ENCODE measurements around the gene BEST1.

BEST1 gene

DNA sequence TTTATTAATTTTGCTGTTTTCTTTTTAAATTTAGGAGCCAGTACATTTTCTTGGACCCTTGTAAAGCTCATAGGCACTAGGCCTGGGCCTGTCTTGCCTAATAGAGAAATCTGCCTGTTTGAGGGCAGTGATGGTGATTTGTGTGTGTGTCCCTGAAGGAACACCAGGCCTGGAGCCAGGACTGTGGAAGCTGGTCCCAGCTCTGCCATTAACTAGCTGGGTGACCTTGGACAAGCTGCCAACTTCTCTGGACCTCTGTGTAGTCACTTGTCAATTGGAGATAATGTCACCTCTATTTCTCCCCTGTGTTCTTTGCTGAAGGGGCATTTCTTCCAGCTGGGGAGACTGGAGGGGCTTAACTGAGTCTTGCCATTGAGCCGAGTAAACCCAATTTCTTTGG, 33.3 kb downstream of the BEST1 start:
- TF ChIP-seq EGR1 (IDR thresholded peaks at IDR 0.05) (no peak), FOXM1 (IDR thresholded peaks at IDR 0.05; ENCODE audit: borderline replicate concordance, low read depth) (no peak), USF1 (IDR thresholded peaks at IDR 0.05) (no peak), ZBTB7A (IDR thresholded peaks at IDR 0.05; ENCODE audit: low read depth) (no peak), TCF12 (IDR thresholded peaks at IDR 0.05; ENCODE audit: low read depth) (no peak), YY1 (IDR thresholded peaks at IDR 0.05; ENCODE audit: low read depth) (no peak), EP300 (IDR thresholded peaks at IDR 0.05; ENCODE audit: borderline replicate concordance) (no peak), NFIC (IDR thresholded peaks at IDR 0.05) (no peak), MAX (IDR thresholded peaks at IDR 0.05) (no peak), CREB1 (IDR thresholded peaks at IDR 0.05; ENCODE audit: low read depth) (no peak), CEBPB (IDR thresholded peaks at IDR 0.05) (no peak), TEAD4 (IDR thresholded peaks at IDR 0.05) (no peak), RAD21 (IDR thresholded peaks at IDR 0.05; ENCODE audit: low read depth) (no peak), TAF1 (IDR thresholded peaks at IDR 0.05; ENCODE audit: low read depth) (no peak)
- TF ChIP-seq, protein P1, sequence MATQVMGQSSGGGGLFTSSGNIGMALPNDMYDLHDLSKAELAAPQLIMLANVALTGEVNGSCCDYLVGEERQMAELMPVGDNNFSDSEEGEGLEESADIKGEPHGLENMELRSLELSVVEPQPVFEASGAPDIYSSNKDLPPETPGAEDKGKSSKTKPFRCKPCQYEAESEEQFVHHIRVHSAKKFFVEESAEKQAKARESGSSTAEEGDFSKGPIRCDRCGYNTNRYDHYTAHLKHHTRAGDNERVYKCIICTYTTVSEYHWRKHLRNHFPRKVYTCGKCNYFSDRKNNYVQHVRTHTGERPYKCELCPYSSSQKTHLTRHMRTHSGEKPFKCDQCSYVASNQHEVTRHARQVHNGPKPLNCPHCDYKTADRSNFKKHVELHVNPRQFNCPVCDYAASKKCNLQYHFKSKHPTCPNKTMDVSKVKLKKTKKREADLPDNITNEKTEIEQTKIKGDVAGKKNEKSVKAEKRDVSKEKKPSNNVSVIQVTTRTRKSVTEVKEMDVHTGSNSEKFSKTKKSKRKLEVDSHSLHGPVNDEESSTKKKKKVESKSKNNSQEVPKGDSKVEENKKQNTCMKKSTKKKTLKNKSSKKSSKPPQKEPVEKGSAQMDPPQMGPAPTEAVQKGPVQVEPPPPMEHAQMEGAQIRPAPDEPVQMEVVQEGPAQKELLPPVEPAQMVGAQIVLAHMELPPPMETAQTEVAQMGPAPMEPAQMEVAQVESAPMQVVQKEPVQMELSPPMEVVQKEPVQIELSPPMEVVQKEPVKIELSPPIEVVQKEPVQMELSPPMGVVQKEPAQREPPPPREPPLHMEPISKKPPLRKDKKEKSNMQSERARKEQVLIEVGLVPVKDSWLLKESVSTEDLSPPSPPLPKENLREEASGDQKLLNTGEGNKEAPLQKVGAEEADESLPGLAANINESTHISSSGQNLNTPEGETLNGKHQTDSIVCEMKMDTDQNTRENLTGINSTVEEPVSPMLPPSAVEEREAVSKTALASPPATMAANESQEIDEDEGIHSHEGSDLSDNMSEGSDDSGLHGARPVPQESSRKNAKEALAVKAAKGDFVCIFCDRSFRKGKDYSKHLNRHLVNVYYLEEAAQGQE (IDR thresholded peaks at IDR 0.05; ENCODE audit: low read depth), result no peak

GRCh38 chr11:61985869-61986268, 35.7 kb downstream of the BEST1 start:
- TF ChIP-seq RAD21 (IDR thresholded peaks at IDR 0.05; ENCODE audit: low read depth), result no peak
- no peak for TF ChIP-seq TEAD4 (IDR thresholded peaks at IDR 0.05)
- no peak for TF ChIP-seq EP300 (IDR thresholded peaks at IDR 0.05; ENCODE audit: borderline replicate concordance)
- TF ChIP-seq YY1 (IDR thresholded peaks at IDR 0.05; ENCODE audit: low read depth), result no peak
- TF ChIP-seq NFIC (IDR thresholded peaks at IDR 0.05), result no peak
- TF ChIP-seq CEBPB (IDR thresholded peaks at IDR 0.05), result no peak
- TF ChIP-seq, protein P1 (IDR thresholded peaks at IDR 0.05; ENCODE audit: low read depth), result no peak
- TF ChIP-seq TCF12 (IDR thresholded peaks at IDR 0.05; ENCODE audit: low read depth), result no peak
- TF ChIP-seq FOXM1 (IDR thresholded peaks at IDR 0.05; ENCODE audit: borderline replicate concordance, low read depth), result no peak
- no peak for TF ChIP-seq USF1 (IDR thresholded peaks at IDR 0.05)
- no peak for TF ChIP-seq ZBTB7A (IDR thresholded peaks at IDR 0.05; ENCODE audit: low read depth)
- no peak for TF ChIP-seq EGR1 (IDR thresholded peaks at IDR 0.05)
- no peak for TF ChIP-seq CREB1 (IDR thresholded peaks at IDR 0.05; ENCODE audit: low read depth)
- no peak for TF ChIP-seq TAF1 (IDR thresholded peaks at IDR 0.05; ENCODE audit: low read depth)
- TF ChIP-seq MAX (IDR thresholded peaks at IDR 0.05), result no peak

GRCh38 chr11:61994981-61995380, 44.8 kb downstream of the BEST1 start:
- TF ChIP-seq CEBPB (IDR thresholded peaks at IDR 0.05), result no peak
- no peak for TF ChIP-seq NFIC (IDR thresholded peaks at IDR 0.05)
- TF ChIP-seq RAD21 (IDR thresholded peaks at IDR 0.05; ENCODE audit: low read depth), result no peak
- no peak for TF ChIP-seq MAX (IDR thresholded peaks at IDR 0.05)
- no peak for TF ChIP-seq TCF12 (IDR thresholded peaks at IDR 0.05; ENCODE audit: low read depth)
- no peak for TF ChIP-seq YY1 (IDR thresholded peaks at IDR 0.05; ENCODE audit: low read depth)

DNA sequence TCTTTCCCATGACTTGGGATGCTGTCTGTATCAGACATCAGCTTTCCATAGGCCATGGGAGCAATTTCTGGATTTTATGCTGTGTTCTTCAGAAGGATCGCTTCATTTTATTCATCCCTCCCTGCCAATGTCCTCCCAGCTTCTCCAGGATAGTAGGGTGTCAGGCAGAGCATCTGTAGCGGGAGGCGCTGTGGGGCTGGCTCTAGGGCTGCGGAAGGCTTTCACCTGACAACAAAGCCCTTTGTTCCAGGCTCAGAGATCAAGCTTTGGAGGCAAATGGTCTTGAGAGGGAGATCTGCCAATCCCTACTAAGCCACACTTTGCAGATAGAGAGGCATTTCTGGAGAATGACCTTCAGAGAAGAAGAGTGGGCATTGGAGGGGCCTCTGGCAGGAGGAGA, 46.8 kb downstream of the BEST1 start:
- TF ChIP-seq EGR1 (IDR thresholded peaks at IDR 0.05), result no peak
- TF ChIP-seq EP300 (IDR thresholded peaks at IDR 0.05; ENCODE audit: borderline replicate concordance), result no peak
- TF ChIP-seq FOXM1 (IDR thresholded peaks at IDR 0.05; ENCODE audit: borderline replicate concordance, low read depth), result no peak
- TF ChIP-seq, protein P1 (IDR thresholded peaks at IDR 0.05; ENCODE audit: low read depth), result no peak
- TF ChIP-seq ZBTB7A (IDR thresholded peaks at IDR 0.05; ENCODE audit: low read depth), result no peak
